ENCODE results near the gene TMC2.

Gene TMC2

DNA sequence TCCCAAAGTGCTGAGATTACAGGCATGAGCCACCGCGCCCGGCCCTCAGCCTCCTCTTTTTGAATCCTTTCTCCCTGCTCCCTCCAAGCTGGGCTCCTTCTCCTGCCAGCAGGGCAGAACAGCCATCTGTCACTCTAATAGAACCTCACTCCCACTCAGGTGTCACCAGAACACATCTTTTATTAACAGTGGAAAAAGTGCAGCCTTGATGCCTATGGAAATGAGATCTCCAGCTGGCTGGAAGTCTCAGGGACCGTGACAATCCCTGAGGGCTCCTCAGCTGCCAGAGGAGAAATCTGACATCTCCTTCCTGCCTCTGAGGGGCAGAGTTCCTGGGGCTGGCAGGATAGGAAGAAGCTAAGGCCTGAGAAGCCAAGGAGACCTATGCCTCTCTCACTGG, 28.0 kb downstream of the TMC2 start:
- ChIA-PET POLR2A (no interaction called here), CTCF (interaction anchor here (1.3 kb wide), 1 partner anchor 43 kb away, joined by 3 read pairs; no protein-coding TSS in a partner anchor)
- DNase-seq (ENCODE audit: extremely low spot score) = no peak
- no peak for TF ChIP-seq FOXK2 (IDR thresholded peaks at IDR 0.05)
- no peak for TF ChIP-seq TARDBP (IDR thresholded peaks at IDR 0.05)
- TF ChIP-seq LEF1 (IDR thresholded peaks at IDR 0.05; ENCODE audit: borderline replicate concordance) = no peak
- TF ChIP-seq SUZ12 (IDR thresholded peaks at IDR 0.05) = no peak
- no peak for TF ChIP-seq HDGF (IDR thresholded peaks at IDR 0.05; ENCODE audit: borderline replicate concordance)
- no peak for TF ChIP-seq FOXA1 (IDR thresholded peaks at IDR 0.05)
- TF ChIP-seq, protein P1, sequence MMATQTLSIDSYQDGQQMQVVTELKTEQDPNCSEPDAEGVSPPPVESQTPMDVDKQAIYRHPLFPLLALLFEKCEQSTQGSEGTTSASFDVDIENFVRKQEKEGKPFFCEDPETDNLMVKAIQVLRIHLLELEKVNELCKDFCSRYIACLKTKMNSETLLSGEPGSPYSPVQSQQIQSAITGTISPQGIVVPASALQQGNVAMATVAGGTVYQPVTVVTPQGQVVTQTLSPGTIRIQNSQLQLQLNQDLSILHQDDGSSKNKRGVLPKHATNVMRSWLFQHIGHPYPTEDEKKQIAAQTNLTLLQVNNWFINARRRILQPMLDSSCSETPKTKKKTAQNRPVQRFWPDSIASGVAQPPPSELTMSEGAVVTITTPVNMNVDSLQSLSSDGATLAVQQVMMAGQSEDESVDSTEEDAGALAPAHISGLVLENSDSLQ (IDR thresholded peaks at IDR 0.05) = no peak
- no peak for TF ChIP-seq FOXM1 (IDR thresholded peaks at IDR 0.05; ENCODE audit: borderline replicate concordance)
- TF ChIP-seq NFRKB (IDR thresholded peaks at IDR 0.05) = no peak

DNA sequence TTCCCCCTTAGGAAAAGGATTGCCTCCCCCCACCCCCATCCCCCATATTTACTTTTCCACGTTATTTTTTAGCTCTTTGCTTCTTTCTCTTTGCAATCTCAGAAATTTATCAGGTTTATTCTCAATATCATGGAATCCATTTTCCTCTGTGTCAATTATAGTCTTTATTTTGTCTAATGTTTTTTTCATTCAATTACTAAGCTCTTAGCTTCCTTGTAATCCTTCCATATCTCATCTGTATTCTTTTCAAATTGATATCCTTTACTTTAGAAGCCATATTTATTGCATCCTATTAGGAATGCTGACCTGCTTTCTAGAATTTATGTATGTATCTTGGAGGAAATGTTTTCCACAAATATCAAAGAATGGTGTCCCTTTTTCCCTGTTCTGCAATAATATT, 39.3 kb downstream of the TMC2 start:
- ChIA-PET CTCF (interaction anchor here (0.7 to 1.4 kb wide), 3 partner anchors 51 to 175 kb away, joined by 3 to 5 read pairs (median 4); no protein-coding TSS in a partner anchor), POLR2A (no interaction called here)
- TF ChIP-seq, protein P1 (IDR thresholded peaks at IDR 0.05) = no peak
- TF ChIP-seq NFRKB (IDR thresholded peaks at IDR 0.05) = no peak
- TF ChIP-seq ELF4 (IDR thresholded peaks at IDR 0.05) = no peak
- no peak for TF ChIP-seq ARNT (IDR thresholded peaks at IDR 0.05)
- TF ChIP-seq SUZ12 (IDR thresholded peaks at IDR 0.05) = no peak
- no peak for TF ChIP-seq FOXK2 (IDR thresholded peaks at IDR 0.05)
- no peak for DNase-seq (ENCODE audit: extremely low spot score)

DNA sequence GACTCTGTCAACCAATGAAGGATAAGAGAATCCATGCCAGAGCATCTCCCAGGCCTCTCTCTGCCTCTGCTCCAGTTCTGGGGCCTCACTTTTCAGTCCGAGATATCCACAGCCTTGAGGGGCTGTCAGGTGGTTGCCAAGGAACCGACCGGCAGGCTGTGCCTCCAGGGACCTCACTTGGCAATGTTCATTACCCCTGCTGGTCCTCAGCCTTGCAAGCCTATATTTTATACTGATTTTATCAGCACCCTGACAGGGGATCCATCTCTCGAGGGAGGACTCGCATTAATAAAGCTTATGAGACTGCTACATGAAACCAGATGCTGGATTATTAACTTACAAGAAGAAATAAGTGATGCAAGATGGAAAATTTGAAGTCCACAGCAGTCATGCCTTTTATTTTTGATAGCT, 39.9 kb downstream of the TMC2 start:
- ChIA-PET POLR2A (no interaction called here), CTCF (interaction anchor here (1.1 to 1.4 kb wide), 2 partner anchors 52 to 54 kb away, joined by 4 to 5 read pairs; no protein-coding TSS in a partner anchor)
- TF ChIP-seq ARNT (IDR thresholded peaks at IDR 0.05) = no peak
- TF ChIP-seq, protein P1 (IDR thresholded peaks at IDR 0.05) = peak; percentile 64
- no peak for DNase-seq (ENCODE audit: extremely low spot score)

DNA sequence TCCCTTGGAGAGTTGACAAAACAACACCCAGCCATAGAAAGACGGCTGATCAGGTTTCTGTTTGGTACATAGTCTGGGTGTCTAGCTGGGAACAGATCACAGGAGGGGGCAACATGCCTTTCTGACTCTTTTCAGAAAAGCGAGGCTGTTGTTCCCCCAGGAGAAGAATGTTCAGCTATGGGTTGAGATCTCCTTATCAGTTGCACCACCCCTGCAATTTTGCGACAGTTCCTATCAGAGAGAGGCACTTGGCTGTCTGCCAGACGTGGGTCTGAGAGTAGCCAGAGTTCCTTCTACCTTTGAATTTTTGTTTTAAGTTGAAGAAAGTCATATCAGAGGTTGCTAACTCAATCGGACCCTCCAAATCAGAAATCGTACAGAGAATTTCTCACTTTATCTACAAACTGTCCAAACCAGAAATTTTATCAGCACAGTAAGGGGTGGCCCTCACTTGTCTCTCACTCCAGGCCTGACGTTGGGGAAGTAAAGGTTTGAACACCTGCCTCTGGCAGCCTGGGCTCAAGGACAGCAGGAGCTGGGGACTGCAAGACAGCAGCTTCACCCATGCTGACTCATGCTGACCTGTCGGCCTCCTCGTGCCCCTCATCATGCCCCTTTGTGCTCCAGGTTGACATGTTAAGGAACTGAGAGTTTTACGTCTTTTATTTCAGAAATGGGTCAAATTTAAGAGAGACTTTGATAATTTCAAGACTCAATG, 42.3 kb downstream of the TMC2 start:
- ChIA-PET CTCF (no interaction called here), POLR2A (interaction anchor here (0.6 to 1.3 kb wide), 2 partner anchors 73 to 86 kb away, joined by 3 to 5 read pairs; partner anchors contain the start of genes IDH3B and NOP56)
- TF ChIP-seq LEF1 (IDR thresholded peaks at IDR 0.05; ENCODE audit: borderline replicate concordance) (no peak), ELF4 (IDR thresholded peaks at IDR 0.05) (no peak), ZNF384 (IDR thresholded peaks at IDR 0.05) (no peak), FOXM1 (IDR thresholded peaks at IDR 0.05; ENCODE audit: borderline replicate concordance) (no peak), BHLHE40 (IDR thresholded peaks at IDR 0.05; ENCODE audit: borderline replicate concordance) (no peak), NFRKB (IDR thresholded peaks at IDR 0.05) (no peak)
- DNase-seq (ENCODE audit: extremely low spot score) = no peak

DNA sequence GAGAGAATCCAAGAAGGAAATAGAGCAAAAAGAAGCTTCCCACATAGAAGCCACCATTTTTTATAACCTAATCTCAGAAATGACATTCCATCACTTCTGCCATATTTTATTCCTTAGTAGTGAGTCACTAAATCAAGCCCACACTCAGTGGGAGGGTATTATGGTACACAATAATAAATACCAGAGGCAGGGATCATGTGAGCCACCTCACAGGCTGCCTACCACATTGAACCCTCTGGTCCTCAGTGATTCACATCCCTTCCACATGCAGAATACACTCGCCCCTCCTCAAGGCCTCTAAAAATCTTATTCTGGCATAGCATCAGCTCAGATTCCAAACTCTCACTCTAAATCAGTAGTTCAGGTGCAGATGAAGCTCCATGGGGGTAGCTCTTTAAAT, 49.4 kb downstream of the TMC2 start:
- no peak for DNase-seq (ENCODE audit: extremely low spot score)
- ChIA-PET CTCF (no interaction called here), POLR2A (no interaction called here)
- TF ChIP-seq SUZ12 (IDR thresholded peaks at IDR 0.05) (no peak), LEF1 (IDR thresholded peaks at IDR 0.05; ENCODE audit: borderline replicate concordance) (no peak), CTBP1 (IDR thresholded peaks at IDR 0.05; ENCODE audit: borderline replicate concordance) (no peak), ELF4 (IDR thresholded peaks at IDR 0.05) (no peak), L3MBTL2 (conservative IDR thresholded peaks at IDR 0.05) (no peak), BHLHE40 (IDR thresholded peaks at IDR 0.05; ENCODE audit: borderline replicate concordance) (no peak), ARNT (IDR thresholded peaks at IDR 0.05) (no peak), SP1 (IDR thresholded peaks at IDR 0.05) (no peak), TARDBP (IDR thresholded peaks at IDR 0.05) (no peak), FOXK2 (IDR thresholded peaks at IDR 0.05) (no peak), FOXA1 (IDR thresholded peaks at IDR 0.05) (no peak), HDGF (IDR thresholded peaks at IDR 0.05; ENCODE audit: borderline replicate concordance) (no peak), FOXM1 (IDR thresholded peaks at IDR 0.05; ENCODE audit: borderline replicate concordance) (no peak), ZNF384 (IDR thresholded peaks at IDR 0.05) (no peak)
- TF ChIP-seq, protein P1 (IDR thresholded peaks at IDR 0.05) = no peak

DNA sequence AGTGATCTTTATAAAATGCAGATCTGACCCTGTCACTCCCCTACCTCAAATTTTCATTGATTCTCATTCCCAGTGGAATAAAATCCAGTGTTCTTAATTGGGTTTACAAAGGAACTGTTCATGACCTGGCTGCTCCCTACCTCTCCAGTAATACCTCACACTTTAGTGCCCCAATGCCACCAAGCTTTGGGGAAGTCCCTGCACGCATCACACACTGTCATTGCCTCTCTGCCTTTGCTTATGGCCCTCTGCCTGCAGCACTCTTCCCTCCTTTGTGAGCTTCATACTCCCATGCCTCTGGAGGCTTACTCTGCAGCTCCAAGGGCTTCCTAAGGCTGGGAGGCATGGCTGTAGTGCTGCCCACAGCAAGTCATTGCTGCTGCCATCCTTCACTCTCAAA, 57.4 kb downstream of the TMC2 start:
- DNase-seq (ENCODE audit: extremely low spot score) = no peak
- TF ChIP-seq FOXM1 (IDR thresholded peaks at IDR 0.05; ENCODE audit: borderline replicate concordance) (no peak), ZNF384 (IDR thresholded peaks at IDR 0.05) (no peak), L3MBTL2 (conservative IDR thresholded peaks at IDR 0.05) (no peak), LEF1 (IDR thresholded peaks at IDR 0.05; ENCODE audit: borderline replicate concordance) (no peak), ELF4 (IDR thresholded peaks at IDR 0.05) (no peak)
- TF ChIP-seq, protein P1 (IDR thresholded peaks at IDR 0.05) = no peak
- CTCF ChIA-PET = no interaction called here
- POLR2A ChIA-PET = no interaction called here

All from HEK293T (cell line).